LNCAP (cell line): ENCODE data around the gene CALN1.

Source experiments
- TF ChIP-seq, protein P1 (sequence below): fragments of 450-650 bp; IDR thresholded peaks from 2 replicates; pipeline ENCODE4 v1.5.1; 2017; ENCODE audit warnings: mild to moderate bottlenecking

Gene CALN1

DNA sequence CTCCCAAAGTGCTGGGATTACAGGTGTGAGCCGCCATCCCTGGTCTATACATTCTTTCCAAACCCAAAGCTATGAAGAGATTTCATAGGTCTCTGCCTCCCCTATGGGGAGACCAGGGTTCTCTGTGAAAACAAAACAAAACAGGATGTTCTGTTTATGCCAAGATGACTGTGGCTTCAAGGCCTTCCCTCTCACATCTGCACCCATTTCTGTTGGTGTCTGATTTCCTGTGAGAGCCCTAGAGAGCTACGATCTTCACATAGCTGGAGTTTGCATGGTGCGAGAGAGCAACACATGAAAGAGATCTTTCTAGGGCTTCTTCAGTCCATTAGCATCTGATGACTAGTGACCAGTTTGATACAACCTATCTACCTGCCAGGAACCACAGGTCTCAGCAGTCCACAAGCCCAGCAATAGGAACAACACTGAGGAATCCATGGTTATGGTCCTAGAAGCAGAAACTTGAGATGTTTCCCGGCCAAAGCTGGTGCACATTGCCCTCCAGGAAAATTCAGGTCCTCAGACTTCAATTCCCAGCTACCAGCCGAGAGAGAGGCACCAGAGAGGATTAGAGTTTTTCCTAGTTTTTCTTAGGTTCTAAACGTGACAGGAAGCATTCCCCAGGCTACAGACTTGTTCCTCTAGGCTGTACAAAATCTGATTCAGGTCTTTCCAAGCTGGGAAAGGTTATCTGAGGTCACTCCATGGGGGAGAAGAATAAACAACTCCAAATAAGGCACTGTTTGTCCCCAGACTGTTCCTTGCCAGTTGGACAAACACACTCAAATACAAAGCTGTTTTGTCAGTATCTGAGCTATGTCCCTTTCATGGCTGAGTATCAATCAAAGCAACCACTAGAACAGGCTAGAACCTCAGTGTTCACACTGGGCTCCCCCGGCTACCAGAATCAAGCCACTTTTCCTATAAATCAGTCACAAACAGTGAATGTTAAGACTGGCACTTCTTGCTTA is 259.7 kb downstream of the CALN1 start:
- TF ChIP-seq, protein P1, sequence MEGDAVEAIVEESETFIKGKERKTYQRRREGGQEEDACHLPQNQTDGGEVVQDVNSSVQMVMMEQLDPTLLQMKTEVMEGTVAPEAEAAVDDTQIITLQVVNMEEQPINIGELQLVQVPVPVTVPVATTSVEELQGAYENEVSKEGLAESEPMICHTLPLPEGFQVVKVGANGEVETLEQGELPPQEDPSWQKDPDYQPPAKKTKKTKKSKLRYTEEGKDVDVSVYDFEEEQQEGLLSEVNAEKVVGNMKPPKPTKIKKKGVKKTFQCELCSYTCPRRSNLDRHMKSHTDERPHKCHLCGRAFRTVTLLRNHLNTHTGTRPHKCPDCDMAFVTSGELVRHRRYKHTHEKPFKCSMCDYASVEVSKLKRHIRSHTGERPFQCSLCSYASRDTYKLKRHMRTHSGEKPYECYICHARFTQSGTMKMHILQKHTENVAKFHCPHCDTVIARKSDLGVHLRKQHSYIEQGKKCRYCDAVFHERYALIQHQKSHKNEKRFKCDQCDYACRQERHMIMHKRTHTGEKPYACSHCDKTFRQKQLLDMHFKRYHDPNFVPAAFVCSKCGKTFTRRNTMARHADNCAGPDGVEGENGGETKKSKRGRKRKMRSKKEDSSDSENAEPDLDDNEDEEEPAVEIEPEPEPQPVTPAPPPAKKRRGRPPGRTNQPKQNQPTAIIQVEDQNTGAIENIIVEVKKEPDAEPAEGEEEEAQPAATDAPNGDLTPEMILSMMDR = no peak

DNA sequence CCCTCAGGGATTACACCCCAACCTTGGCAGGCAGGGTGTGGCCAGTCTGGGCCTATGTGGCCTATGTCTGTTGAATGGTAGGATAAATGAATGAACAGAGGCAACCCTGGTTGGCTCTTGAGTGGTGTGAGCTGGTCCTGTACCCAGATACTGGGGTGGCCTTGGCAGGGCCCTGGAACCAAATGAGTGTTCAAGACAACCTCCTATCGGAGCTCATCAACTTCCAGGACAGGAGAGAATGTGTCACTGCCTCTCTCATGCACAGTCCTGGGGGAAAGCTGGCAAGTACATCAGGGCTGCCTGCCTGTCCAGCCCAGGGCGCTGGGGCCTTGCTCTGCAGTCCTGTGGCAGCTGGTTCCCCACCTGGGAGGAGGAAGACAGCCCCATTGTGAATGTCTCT is 271.6 kb downstream of the CALN1 start:
- TF ChIP-seq, protein P1 = no peak

DNA sequence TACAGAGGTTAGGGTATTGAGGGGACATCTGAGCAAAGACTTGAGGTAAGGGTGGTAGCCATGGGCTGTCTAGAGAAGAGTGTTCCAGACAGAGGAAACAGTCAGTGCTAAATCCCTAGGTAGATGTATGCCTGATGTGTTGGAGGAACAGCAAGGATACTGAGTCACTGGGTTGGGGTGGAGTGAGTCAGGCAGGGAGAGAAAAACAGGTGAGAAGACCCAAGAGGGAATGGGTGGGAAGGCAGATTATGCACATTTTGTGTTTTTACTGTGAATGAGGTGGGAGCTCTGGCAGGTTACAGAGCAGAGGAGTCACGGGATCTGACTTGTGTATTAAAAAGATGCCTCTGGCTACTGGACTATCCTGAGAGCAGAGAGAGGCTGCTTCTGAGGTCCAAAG is 285.0 kb downstream of the CALN1 start:
- TF ChIP-seq, protein P1 = no peak

DNA sequence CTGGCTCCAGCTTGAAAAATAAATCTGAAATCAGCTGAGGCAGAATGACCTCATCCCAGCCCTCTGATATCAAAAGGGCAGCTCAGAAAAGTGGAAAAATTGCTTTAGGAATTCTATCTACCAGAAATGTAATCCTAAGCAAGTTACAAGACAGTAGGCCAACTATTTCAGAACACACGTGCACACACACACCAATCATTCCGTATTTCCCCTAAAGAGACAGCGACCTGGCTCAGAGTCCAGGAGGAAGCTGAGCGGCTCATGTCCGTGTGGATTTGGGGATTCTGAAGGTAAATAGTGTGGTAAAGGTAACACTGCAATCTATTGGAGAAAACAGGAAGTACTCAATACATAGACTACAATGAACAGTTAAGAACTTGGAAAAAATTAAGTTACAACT is 288.2 kb downstream of the CALN1 start:
- TF ChIP-seq, protein P1 = no peak

DNA sequence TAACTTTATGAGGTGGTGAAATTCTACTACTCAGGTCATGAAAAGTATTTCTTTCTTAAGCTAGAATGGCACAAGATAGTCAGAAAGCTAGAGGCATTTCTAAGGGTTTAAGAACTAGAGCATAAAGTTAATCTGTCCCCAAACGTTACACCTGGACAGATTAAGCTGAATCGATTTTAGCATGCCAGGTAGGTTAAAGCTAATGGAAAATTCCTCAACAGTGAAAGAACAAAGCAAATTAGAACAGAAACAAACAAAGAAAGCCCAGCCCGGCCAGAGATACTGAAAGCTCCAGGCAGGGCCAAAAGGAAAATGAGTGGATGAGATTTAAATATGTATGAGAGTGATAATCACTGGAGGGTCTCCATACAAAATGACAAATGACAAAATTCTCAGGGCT is 293.8 kb downstream of the CALN1 start:
- TF ChIP-seq, protein P1 = no peak

DNA sequence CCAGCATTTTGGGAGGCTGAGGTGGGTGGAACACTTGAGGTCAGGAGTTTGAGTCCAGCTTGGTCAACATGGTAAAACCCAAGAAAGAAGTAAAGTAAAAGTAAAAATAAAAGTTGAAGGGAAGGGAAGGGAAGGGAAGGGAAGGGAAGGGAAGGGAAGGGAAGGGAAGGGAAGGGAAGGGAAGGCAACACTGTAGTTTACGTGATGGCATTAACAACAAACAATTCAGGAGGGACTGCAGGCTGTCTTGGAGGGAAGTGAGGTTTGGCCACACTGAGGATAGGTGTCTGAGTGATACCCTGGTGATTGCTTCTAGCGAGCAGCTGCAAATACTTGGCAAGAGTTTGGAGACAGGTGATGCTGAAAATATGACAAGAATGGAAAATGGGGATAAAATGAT is 298.0 kb downstream of the CALN1 start:
- TF ChIP-seq, protein P1 = no peak

DNA sequence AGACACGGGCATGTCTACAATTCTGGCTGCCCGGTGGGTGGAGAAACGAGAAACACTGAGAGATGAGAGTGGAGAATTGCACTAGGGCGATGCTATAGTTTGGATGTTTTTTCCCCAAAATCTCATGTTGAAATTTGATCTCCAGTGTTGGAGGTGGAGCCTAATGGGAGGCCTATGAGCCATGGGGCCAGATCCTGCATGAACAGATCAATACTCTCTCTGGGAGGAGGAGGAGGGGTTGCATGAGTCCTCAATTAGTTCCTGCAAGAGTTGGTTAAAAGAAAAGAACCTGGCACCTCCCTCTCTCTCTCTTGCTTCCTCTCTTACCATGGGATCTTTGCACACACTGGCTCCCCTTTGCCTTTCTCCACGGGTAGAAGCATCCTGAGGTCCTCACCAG is 299.1 kb downstream of the CALN1 start:
- TF ChIP-seq, protein P1 = no peak
